Measurements from ENCODE around the gene DTX4. TPM values are rescaled to one million over a fixed set of nuclear protein-coding genes. Genes with fewer than 3 reads are reported as not detected.

The DTX4 gene
- total RNA-seq, 6 donors from 2014 or later = 33.4 to 58.7 (median 48.5) TPM

Small RNAs within 50 kb of the gene (small RNA-seq; reads per million reads assigned to genes)
- gene RN7SL42P = 0 reads per million in 4 donors

Other genes with a start within 250 kb of the DTX4 start
- under 1 TPM in 1 of 6 donors, not detected in 5; 0.27 TPM for gene GLYATL1, start 232.6 kb upstream of the DTX4 start, total RNA-seq
- not detected for gene GLYATL1B, start 85.8 kb upstream of the DTX4 start, total RNA-seq
- gene FAM111B, start 64.9 kb upstream of the DTX4 start, total RNA-seq = 1 to 10 TPM in 4 of 6 donors, under 1 TPM in 1, not detected in 1; 0.92 to 5.0 (median 2.4) TPM
- 10 to 100 TPM; 29.9 to 78.6 (median 53.8) TPM for gene FAM111A, start 29.3 kb upstream of the DTX4 start, total RNA-seq
- gene MPEG1, start 40.8 kb downstream of the DTX4 start, total RNA-seq = 10 to 100 TPM in 5 of 6 donors, 1 to 10 TPM in 1; 5.5 to 59.2 (median 25.1) TPM
- not detected for gene OR5AN1, start 186.8 kb downstream of the DTX4 start, total RNA-seq

Data from upper lobe of left lung (tissue), 6 donors.